Prostate gland (tissue), 2 donors: ENCODE data around the gene CCDC146.

Experiments used
- POLR2A ChIP-seq: fragments of 450-650 bp; IDR thresholded peaks from one replicate; pipeline ENCODE4 v1.6.1; 2016; ENCODE audit warnings: antibody characterized with exemption, mild to moderate bottlenecking
- TF ChIP-seq, protein P1 (sequence below), 4 experiments: fragments of 200-600 bp in 2 of 4; fragments of 450-650 bp in 2 of 4; sonication (generic) in 2 of 4; IDR thresholded peaks; 1 replicate in 3 of 4; 2 replicates in 1 of 4; pipeline ENCODE4 v1.5.1; 2016 to 2019; ENCODE audit warnings: antibody characterized with exemption in 4 of 4, mild to moderate bottlenecking in 2 of 4, moderate library complexity in 2 of 4

DNA sequence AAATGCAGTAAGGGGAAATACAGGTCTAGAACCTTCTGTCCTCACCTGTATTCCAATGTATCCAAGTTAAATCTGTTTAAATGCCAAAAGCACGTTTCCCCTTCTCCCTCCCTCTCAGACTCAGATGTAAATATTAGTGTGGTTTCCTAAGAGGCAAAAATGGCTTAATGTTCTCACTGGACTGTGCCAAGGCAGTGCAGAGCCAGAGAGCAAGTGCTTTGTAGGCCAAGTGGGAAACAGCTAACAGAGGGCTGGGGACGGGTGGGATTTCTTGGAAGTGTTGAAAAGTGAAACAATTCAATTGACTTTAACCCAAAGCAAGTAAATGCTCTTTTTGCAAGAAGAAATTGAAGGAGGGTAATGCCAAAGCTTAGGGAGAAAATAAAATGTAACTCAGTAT is 190.7 kb downstream of the CCDC146 start:
- TF ChIP-seq, protein P1, sequence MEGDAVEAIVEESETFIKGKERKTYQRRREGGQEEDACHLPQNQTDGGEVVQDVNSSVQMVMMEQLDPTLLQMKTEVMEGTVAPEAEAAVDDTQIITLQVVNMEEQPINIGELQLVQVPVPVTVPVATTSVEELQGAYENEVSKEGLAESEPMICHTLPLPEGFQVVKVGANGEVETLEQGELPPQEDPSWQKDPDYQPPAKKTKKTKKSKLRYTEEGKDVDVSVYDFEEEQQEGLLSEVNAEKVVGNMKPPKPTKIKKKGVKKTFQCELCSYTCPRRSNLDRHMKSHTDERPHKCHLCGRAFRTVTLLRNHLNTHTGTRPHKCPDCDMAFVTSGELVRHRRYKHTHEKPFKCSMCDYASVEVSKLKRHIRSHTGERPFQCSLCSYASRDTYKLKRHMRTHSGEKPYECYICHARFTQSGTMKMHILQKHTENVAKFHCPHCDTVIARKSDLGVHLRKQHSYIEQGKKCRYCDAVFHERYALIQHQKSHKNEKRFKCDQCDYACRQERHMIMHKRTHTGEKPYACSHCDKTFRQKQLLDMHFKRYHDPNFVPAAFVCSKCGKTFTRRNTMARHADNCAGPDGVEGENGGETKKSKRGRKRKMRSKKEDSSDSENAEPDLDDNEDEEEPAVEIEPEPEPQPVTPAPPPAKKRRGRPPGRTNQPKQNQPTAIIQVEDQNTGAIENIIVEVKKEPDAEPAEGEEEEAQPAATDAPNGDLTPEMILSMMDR (IDR thresholded peaks at IDR 0.05), result no peak
- TF ChIP-seq POLR2A, result no peak
